Activated T-helper 9 cell treated with anti-CD3 and anti-CD28 coated beads, Interleukin-2, amount 50 U/mL, for 16 hours (primary cell): ENCODE results near the gene SMOC2.

Experiments
- DNase-seq: peaks from one replicate; pipeline ENCODE4 v3.0.0-alpha.2; 2020; ENCODE audit warnings: low read depth

The SMOC2 gene

DNA sequence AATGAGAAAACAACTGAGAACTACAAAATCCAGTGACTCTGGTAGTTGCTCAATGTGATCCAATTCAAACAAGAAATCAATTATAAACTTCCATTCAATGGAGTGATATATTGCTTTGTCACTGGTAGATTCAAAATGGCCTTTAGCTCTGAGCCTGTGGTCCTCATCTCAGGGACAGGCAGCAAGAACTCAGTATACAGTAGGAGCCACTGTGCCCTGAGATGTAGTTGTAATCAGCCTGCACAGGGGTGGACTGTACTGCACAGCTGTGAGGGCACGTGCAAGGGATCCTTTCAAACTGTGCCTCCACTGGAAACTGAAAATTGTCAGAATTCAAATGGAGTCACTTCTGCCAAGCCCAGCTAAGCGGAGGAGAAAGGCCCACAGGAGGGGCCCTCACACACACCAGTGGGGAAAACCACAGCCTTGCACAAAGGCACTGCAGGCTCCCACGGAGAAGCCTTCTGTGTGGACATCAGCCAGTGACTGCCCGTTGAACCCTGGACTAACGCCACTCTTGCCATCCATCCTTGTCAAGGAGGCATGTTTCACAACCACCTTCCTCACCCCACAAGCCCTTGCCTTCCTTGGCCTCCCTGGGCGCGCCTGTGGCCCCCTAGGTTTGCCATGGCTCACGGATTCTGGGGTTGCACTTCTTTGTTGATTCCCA, 186.7 kb downstream of the SMOC2 start:
- DNase-seq = no peak

DNA sequence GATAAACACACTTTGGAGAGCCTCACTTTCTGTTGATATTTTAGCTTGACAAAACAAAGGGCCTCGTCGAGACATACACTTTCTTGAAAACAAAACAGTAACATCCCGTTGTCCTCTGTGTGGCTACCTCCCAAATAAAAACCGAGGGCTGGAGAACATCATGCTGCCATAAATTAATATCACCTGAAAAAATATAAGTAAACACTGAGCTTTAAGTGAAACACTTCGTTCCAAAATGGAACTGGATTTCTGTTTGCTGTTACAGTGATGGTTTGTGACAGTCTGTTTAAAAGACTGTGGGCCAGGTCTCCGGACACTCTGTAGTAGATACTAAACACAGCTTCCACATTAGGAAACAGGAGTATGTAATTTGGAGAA, 187.2 kb downstream of the SMOC2 start:
- DNase-seq = no peak

DNA sequence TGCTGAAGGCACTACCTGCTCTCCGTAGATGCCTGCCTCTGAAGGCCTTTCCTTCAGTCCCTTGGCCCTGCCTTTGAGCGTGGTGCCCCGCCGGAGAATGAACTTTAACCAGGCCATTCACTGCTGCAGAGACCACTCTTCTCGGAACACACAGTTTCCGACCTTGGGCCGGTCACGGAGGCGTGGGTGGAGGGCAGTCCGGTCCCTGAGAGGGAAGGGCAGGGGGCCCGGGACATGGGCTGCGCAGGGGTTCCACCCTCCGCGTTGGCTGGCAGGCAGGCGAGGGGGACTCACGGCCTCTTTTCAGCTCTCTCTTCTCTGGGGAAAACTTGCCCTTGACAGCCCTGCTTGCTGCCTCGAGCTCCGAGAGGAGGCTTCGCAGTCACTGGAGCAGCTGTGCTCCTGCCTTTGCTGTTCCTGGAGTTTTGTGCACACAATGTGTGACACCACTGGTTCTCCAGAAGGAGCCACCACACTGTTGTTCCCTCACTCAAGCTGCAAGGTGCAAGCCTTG, 187.8 kb downstream of the SMOC2 start:
- DNase-seq = no peak

DNA sequence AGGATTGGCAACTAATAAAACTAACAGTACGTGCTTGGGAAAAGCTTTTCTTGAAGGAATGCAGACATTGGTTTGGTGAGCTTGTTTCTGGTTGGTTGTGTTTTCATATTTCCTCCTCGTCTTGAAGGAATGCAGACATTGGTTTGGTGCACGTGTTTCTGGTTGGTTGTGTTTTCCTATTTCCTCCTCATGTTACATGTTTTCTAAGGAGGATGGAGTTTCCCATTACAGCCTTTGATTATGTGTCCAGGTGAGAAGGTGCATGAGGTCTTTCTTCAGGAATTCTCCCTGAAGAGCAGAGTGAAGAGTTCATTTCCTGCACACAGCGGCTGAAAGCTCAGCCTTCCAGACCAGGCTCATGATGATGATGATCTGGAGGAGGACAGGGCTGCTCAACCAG, 190.6 kb downstream of the SMOC2 start:
- DNase-seq = no peak

DNA sequence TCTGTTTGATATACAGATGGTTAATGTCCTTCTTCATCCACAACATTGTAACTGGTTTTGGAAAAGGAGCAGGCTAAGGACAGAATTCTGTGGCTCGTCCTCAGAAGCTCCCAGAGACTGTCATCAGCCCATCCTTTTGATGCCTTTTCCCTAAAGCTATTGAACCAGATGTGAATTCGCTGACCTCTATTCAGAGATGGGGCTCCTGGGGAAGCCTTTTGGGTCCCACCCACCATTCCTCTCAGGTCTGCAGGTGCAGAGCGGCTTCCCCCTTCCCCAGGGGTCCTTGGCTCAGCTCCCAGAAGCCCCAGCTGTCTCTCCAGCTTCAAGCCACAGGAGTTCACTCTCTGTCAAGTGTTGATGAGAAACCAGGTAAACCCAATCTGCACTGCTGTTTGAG, 191.7 kb downstream of the SMOC2 start:
- DNase-seq = no peak

DNA sequence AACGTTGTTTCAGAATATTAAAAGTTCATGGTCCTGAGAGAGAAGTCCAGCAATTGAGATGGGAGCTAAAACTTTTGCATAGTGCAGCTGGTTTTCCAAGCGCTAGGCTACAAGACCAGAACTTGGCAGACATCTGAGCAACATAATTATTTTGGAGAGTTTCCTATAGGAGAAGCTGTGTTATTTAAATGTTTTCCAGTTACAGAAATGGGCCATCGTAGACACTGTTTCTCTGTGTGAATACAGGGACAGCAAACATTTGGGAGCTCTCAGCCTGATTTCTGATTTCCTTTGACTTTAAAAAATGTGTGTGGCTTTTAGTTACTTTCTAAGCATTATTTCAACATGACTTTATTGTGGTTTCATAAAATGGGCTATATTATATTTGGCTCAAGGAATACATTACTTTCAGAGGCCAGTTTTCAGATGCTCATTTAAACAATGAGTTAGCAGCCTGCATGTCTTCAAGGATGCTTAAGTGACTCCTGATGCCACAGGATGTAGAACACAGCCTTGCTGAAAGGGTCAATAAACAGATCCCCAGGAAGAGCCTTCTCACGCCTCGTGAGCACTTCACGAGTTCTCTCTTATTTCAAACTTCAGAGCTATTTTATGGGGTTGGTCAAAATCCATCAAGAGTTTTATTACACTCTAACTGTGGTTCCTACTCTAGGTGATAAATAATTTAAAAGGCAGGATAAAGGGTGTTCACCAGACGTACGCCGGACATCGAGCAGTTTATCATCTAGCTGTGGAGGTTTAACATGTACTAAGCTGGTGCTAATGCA, 193.8 kb downstream of the SMOC2 start:
- DNase-seq = no peak

DNA sequence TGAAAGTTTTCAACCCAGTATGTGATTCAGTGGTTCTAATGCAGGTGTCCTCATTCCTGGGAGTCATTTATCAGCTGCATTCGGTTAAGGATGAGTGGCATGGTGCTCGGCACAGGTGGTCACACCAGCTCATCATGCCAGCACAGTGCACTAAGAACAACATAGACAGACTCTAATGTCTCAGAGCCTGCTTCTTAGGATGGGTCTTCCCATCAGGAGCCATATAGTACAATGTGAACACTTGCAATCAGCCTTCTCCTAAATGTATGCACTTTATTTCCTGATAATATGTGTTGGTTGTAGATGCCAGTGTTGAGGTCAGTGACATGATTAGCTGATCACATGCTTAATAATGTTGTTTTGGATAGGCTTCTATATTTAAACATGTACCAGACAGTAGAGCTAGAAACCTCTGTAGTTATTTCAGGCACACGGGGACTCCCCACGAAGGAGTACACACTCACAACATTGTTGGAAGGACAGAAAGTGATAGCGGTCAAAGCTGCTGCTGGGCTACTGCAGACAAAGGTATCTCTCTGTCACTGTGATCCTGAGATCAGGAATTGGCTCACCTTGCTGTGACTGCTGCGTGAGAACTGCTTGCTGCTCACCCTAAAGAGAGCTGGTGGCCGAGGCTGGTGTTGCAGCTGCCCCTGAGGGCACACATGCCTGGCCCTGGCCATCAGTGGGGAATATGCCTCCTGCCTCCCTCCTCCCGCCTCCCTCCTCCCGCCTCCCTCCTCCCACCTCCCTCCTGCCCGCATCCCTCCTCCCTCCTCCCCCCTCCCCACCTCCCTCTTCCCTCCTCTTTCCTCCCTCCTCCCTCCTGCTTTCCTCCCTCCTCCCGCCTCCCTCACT, 195.4 kb downstream of the SMOC2 start:
- DNase-seq = no peak

DNA sequence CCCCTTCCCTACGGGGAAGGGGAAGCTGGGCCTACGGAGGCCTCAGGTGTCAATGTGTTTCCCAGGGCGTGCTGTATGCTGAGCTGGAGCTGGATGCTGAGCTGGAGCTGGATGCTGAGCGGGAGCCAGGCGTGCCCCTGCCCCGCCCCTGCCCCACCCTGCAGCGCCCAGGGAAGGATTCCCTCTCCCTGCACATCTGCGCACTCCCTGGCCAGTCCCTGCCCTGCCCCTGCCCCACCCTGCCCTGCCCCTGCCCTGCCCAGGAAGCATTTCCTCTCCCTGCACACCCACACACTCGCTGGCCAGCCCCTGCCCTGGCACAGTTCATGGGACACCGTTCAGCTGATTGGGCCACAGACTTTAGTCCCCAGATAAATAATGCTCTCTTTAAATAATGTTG, 196.8 kb downstream of the SMOC2 start:
- no peak for DNase-seq

DNA sequence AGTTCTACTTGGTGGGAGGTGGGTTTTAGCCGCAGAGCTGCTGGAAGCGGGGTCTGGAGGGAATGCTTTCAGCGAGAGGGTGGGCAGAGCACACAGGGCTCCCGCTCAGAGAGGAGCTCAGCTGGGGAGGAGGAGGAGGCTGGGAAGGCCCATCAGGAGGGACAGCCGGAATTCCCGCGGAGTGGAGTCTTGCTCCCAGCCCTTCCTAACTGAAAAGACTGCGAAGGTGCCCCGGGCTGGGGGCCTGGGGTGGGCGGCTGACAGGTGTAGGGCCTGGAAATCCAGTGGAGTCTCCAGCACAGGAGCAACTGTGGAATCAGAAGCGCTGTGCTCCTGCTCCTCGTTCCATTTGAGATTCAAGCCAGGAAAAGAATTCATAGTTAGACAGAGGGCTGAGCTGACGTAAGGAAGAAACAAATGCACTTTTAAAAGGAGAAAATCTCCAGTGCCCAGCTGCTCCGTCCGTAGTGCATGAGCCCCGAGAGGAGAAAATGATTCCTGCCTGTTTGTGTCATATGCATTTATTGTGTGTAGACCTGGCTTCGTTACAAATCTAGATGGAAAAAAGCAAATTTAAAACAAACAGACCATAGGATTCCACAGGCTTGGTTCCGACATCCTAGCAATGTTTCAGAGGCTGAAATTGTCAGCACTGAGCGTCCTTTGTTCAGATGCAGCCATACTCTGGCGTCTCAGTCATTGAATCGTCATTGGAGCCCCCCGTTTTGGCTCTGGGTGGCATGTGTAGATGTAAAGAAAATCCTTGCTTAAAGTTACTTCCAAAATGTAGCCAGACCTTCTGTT, 197.7 kb downstream of the SMOC2 start:
- DNase-seq = no peak

DNA sequence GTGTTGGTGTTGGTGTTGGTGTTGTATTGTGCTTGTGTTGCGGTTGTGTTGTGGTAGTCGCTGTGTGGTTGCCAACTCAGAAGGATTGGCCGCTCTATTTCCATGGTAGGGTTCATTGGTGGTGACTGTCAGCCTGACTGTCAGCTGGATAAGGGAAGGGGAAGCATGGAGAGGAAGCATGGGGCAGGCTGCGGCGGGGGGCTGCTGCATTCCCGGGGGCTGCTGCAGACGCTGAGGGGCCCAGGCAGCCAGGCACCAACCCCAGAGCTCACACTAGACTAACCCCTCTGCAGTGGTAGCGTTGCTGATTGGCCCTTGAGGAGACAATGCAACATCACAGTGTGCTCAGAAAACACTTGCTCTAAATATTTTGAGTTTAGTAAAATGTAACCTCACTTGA, 199.2 kb downstream of the SMOC2 start:
- no peak for DNase-seq

DNA sequence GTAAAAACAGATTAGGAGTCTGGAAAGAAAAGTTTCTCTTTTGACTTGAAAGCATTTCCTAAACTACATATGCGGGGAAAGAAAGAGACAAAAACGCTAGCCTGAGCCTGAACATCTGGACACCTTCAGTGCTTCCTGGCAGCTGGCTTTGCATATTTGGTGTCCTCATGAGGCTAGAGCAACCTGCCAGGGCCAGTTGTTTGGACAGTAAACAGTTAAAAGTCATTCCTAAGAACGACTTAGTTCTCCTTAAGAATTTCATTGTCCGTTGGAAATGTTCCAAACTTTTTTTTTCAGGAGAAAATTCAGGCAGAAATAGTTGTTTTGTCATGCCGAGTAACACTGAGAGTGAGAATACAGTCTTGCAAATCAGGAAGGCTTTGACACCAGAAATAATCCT, 199.8 kb downstream of the SMOC2 start:
- no peak for DNase-seq

DNA sequence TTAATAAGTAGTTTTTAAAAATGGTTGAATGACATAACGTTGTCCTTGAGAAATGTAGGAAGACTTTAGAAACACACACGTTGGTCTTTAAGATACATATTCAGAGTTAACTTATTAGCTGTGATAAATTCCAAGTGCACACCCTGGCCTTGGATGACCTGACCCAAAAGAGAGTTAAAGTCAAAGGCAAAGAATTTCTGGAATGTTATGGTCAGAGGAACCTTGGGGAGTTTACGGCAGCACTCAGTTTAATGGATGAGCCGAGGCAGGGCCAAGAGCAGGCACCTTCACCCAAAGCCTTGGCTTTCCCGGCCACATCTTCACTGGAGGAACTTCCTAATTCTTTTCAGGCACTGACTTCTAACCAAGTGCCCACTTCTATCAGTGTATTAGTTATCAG, 200.5 kb downstream of the SMOC2 start:
- no peak for DNase-seq

DNA sequence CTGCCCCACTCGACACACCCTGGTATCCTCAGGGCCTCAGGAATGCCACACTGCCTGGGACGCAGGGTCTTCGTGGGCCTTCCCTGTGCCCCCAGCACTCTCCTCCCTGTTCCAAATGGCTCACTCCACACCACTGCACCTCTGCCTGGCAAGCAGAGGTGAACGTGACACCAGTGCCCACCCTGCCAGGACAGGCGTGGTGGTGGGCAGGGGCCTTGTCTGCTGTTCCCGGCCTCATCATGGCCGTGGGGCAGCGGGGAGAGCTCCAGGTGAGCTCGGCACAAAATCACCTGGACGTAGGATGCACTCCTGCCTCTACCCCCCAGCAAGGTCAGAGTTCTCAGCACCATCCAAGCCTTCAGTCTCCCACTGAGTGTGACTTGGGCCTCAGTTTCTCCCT, 202.4 kb downstream of the SMOC2 start:
- no peak for DNase-seq

DNA sequence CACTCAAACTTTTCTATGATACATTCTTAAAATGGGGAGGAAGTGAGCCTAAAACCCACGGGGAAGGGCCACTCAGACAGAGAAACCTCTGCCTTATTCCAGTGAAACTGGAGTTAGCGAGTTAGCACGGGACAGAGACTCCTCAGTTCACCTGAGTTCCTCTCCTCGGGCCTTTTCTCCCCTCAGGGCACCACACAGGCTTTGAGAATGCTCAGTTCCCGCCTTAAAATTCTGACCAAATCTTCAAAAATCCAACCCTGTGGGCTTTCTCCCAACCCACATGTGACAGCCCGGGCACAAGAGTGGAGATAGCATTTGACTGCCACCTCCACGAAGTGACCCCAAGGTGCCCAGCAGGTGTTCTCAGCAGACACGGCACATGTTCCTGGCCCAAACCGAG, 204.3 kb downstream of the SMOC2 start:
- DNase-seq = no peak

DNA sequence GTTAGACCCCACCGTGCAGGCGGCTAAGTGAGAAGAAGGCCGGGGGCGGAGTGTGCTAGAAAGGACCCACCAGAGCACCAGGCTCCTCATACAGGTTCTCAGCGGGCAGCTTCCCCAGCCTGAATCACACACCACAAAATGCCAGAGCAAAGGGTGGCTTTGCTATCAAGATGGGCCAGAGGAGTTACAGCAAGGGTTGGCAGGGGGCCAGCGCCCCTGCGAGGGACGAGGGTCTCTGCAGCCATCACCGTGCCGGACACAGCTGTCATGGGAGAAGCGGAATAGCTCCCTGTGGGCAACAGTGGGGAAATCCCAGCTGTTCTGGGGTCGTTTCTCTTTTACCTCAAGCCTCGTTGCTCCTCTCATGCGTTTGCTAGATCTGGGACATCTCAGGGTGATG, 206.3 kb downstream of the SMOC2 start:
- DNase-seq = no peak

DNA sequence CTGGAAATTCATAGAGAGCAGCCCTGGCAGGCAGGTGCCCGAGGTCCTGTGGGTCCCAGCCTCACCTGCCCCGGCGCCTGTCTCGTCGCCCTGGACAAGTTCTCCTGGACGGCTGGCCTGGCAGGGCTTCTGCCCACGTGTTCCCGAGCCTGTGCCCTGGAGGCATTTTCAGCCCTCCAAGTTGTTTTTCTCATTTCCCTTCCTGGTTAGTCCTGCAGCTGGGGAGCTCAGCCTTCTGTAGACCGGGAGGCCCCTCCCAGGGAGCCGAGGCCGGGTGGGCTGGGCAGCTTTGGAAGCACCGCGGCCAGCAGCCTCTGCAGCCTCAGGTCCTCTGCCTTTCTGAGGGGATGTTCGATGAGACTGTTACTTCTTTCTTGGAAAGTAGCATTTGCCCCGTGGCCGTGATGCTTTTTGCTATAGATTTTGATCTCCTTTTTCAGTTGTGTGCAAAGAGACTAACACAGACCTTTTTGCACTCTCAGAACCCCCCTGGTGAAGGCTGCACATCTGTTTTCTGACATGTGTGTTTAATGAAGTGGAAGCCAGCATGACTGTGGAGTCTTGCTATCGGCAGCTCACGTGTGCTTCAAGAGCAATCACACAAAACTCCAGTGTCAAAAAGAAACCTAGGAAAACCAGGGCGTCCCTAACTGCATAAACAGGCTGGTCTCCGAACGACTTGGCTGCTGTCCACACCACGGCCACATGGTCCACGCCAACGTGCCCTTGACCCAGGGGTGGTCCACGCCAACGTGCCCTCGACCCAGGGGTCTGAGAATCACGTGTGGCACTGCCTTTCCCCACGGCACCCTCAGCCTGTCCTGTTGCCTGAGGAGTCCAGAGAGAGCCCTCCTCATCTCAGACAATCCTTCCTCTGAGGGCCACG, 207.5 kb downstream of the SMOC2 start:
- DNase-seq = no peak

DNA sequence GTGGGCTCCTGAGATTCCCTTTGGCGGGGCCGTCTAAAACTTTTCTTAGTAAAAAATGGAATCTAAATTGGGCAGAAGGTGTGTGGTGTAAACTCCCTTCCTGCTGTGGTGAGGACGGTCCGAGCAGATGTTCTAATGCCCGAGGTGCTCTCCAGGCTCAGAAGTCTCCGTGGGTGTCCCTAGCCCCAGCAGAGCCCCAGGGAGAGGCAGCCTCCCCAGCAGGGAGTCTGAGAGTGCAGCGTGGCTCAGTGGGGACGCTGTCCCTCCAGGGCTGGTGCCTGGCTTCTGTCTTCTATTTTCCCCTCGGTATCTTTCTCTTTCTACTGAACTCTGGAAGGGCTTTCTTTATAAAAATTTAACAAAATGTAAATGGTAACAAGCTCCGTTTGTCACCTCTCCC, 208.2 kb downstream of the SMOC2 start:
- DNase-seq = no peak

DNA sequence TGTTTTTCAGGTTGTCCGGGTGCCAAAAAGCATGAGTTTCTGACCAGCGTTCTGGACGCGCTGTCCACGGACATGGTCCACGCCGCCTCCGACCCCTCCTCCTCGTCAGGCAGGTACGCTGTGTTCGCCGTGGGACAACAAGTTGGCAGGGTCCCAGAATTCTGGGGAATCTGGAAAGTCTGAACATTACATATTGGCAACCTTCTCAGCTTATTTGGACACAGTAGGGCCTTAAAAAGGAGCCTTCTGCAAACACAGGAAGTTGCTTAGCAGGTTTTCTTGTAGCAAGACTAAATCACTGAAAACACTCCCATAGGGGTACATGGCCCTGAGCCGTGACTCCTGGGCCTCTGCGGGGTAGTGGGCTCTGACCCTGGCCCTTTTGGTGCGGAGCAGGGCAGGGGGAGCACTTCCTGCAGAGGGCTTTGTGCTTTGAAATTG, 209.7 kb downstream of the SMOC2 start:
- no peak for DNase-seq

DNA sequence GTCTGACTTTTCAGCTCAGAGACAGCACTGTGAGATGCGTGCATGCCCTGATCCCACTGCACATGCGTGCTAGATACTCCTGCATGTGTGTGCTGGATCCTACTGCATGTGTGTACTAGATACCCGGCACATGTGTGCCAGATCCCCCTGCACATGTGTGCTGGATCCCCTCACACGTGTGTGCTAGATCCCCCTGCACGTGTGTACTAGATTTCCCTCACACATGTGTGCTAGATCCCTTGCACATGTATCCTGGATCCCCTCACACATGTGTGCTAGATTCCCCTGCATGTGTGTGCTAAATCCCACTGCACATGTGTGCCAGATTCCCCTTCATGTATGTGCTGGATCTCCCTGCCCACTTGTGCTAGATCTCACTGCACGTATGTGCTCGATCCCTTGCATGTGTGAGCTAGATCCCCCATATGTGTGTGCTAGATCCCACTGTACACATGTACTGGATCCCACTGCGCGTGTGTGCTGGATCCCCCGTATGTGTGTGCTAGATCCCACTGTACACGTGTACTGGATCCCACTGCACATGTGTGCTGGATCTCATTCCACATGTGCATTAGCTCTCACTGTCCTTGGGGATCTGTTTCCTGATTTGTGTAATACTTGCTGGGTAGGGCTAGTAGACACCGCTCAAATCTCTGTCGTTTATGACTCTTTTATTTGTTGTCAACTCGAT, 214.6 kb downstream of the SMOC2 start:
- no peak for DNase-seq

DNA sequence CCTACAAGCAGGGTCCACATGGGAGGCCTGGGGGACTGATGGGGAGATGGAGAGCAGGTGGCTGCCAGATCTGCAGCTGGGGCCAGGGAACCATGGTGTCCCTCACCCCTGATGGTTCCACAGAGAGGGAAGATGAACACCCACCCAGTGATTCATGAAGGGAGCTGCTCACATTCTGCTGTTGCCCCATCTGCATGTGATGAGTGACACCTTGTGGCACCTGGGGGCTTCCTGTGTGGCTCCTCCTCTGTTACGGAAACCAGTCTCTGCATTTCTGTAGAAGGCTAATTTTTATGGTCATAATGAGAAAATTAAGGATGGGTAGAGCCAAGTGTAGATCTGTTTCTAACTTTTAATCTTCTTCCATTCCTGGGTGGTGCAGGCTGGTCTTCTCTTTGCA, 217.1 kb downstream of the SMOC2 start:
- DNase-seq = no peak
